GM21723 (cell line): ENCODE results near the gene ENTPD1.
"Not testable (repeated sequence)": the region's sequence is repeated elsewhere in the genome, so short reads cannot be mapped to it uniquely, and the experiment has no call there.

ENCODE experiments used
- ATAC-seq: cut with Tn5 transposase; IDR thresholded peaks from one replicate; pipeline ENCODE4 v1.9.1; 2021; ENCODE audit warnings: mild to moderate bottlenecking, moderate library complexity; ENCODE audit not compliant: unreplicated experiment

Gene ENTPD1

GRCh38 chr10:95758351-95759025 lies 2.5 kb downstream of the ENTPD1 start:
- peak; percentile 42 for ATAC-seq

- no peak for ATAC-seq
These were observed 3.4 kb downstream of the ENTPD1 start for GRCh38 chr10:95759233-95759826.

- no peak for ATAC-seq
These were observed 6.1 kb downstream of the ENTPD1 start for GRCh38 chr10:95761939-95762492.

DNA sequence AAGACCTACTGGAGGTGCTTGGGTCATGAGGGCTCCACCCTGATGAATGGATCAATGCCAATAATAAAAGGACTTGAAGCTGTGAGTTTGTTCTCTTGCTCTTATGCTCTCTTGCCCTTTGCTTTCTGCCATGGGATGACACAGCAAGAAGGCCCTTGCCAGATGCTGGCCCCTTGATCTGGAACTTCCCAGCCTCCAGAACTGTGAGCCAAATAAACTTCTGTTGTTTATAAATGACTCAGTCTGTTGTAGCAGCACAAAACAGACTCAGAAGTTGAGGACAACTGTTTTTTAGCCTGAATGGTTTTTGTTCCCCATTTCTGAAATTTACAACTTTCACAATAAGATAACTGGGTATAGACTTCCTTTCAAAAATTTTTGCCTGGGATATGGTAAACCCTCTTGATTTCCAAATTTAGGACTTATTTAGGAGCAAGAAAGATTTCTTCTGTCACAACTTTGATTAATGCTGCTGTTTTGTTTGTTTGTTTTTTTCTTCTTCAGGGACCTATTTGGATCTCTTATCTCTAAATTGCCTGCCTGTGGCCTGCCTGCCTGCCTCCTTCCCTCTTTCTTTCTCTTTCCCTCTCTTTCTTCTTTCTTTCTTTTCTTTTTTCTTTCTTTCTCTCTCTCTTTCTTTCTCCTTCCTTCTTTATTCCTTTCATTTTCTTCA lies 12.1 kb downstream of the ENTPD1 start:
- peak; percentile 87 for ATAC-seq

DNA sequence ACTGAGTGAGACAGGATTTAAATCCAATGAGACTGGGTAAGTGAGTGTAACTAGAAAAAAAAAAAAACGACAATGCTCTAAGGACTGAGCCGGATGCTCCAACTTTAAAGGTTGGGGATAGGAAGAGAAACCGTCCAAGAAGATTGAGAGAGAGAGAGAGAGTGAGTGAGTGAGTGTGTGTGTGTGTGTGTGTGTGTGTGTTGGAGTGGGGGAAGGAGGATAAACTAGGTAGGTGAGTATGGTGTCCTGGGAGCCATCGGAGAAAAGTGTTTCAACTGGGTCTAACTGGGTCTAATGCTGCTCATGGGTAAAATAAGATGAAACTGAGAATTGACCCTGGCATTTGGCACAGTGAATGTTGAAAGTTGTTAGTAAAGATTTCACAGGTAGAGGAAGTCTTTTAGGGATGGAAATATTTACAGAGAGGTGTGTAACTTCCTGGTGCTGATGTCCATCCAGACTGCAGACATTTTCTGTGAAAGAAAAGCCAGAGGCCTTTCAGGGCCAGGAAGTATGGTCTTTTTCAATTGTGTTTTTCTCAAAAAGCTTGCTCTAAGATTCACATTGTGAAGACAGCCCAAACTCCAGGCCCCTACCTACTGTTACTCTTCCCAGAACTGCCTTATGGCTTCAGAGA lies 14.2 kb downstream of the ENTPD1 start:
- no peak for ATAC-seq

DNA sequence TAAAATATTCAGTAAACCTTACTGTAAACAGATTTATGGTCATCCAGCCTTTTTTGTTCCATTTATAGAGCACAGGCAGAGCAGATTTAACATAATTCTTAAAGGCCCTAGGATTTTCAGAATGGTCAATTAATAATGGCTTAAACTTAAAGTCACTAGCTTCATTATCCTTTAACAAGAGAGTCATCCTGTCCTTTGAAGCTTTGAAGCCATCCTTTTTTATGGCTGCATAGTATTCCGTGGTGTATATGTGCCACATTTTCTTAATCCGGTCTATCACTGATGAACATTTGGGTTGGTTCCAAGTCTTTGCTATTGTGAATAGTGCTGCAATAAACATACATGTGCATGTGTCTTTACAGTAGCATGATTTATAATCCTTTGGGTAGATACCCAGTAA lies 17.5 kb downstream of the ENTPD1 start:
- not testable (repeated sequence) for ATAC-seq

GRCh38 chr10:95777638-95778037 lies 21.7 kb downstream of the ENTPD1 start:
- ATAC-seq = not testable (repeated sequence)

- ATAC-seq = no peak
These were observed 26.4 kb downstream of the ENTPD1 start for GRCh38 chr10:95782318-95782717.

- ATAC-seq = peak; percentile 49
These were observed 27.8 kb downstream of the ENTPD1 start for GRCh38 chr10:95783741-95784140.

GRCh38 chr10:95784279-95784913 lies 28.4 kb downstream of the ENTPD1 start:
- ATAC-seq = peak; percentile 13

DNA sequence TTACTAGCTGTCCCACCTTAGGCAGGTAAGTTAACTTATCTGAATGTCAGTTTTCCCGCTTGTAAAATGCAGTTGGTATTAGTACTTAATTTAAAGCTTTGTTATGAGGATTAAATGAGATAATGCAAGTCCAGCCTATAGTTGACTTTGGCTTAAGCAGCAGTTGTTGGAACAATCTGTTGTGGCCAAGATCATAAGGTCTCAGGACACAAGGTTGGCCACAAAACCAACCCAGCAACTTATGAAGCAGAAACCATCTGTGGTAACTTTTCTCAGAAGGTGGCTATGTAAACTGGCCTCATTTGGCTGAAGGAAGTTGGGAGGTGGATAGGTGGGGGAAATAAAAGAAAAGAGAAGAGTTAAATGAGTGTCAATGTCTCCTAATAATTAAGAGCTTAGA lies 29.4 kb downstream of the ENTPD1 start:
- peak; percentile 41 for ATAC-seq

DNA sequence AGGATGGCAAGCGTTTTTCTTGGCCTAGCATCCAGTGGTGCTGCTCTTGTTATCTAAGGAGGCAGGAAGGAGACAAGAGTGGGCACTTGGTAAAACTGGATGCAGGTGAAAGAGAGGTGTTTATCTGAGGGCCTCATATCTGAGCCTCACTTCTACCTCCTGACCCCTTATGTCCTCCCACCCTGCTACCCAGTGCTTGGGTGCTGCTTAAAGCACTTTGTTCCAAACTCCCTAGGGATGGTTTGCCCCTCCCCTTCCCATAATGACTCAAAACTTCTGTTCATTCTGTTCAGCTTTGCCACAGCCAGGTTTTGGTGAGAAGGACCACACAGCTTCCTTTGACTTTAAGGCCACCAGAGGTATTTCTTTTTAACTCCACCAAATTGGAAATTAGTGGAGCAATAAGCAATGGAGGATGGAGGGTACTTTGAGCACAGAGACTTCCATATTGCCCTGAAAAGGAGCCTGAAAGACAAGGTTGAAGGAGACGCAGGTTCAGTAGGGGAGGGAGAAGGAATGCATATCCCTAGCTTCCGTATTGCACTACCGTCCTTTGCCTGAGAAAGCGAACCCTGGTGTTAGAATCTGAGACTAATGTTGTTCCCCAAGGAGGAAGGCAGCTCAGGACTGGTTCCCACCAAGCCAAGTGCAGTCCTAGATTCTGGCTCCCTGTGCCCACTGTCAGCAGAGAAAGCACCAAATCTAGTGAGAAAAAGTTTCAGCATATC lies 30.1 kb downstream of the ENTPD1 start:
- no peak for ATAC-seq

GRCh38 chr10:95787447-95787846 lies 31.5 kb downstream of the ENTPD1 start:
- ATAC-seq = no peak

GRCh38 chr10:95788830-95789229 lies 32.9 kb downstream of the ENTPD1 start:
- ATAC-seq = no peak

DNA sequence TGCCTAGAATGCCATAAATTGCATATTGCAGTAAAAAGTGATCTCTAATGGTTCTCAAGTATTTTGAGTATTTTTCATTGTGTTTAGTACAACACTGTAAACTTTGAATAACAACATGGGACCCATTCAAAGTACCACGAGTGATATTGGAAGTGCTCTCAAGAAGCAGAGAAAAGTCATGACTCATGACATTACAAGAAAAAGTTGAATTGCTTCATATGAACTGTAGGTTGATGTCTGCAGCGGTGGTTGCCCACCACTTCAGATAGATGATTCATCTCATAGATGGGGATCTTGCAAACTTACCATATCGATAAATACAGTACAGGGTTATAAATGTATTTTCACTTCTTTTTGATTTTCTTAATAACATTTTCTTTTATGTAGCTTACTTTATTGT lies 33.9 kb downstream of the ENTPD1 start:
- ATAC-seq = no peak

DNA sequence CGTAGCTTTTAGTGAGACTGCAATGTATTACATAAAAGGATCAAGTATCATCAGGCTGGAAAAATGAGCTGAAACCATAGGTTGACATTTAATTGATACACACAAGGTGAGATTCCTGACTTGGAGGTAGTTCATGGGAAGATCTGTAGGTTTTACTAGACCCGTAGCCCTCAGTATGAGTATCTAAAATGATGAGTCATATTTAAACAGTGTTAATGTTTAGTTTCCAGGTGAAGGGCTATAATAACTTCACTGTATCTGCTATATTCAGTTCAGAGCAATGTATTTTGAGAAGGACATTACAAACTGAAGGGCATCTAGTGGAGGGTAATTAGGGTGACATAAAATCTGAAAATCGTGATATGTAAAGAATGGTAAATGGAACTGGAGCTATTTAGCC lies 35.0 kb downstream of the ENTPD1 start:
- ATAC-seq = peak; percentile 46

DNA sequence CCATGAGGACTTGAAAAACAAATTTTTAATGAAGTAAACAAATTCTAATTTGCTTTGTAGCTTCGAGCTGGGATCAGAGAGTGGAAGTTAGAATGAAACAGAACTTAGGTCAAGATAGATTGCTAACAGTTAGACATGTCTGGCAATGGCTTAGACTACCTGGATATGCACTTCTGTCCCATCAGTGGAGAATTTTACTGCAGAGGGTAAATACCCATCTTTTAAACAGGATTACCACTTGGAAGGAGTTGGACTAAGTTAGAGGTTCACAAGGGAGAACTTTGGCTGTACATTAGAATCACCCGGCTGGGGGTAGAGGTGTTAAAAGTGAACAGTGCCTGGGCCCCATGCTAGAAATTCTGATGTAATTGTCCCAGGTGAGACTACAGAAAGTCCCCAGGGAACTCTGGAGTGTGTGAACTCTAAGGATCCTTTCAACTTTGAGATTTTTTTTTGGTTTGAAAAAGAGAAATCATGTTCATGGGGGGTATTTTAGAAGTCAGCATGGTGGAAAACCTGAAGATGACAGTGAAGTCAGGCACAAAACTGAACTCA lies 35.5 kb downstream of the ENTPD1 start:
- peak; percentile 36 for ATAC-seq

- ATAC-seq = no peak
These were observed 36.3 kb downstream of the ENTPD1 start for GRCh38 chr10:95792211-95792780.

GRCh38 chr10:95792874-95793285 lies 36.9 kb downstream of the ENTPD1 start:
- no peak for ATAC-seq
